ENCODE data around the gene FIGNL2.

GRCh38 chr12:51848326-51848727, at the start of gene FIGNL2:
- TF ChIP-seq CTCF (conservative IDR thresholded peaks at IDR 0.05) (no peak), ZFX (IDR thresholded peaks at IDR 0.05) (no peak)
